ENCODE measurements around the gene NECTIN2.

The NECTIN2 gene

DNA sequence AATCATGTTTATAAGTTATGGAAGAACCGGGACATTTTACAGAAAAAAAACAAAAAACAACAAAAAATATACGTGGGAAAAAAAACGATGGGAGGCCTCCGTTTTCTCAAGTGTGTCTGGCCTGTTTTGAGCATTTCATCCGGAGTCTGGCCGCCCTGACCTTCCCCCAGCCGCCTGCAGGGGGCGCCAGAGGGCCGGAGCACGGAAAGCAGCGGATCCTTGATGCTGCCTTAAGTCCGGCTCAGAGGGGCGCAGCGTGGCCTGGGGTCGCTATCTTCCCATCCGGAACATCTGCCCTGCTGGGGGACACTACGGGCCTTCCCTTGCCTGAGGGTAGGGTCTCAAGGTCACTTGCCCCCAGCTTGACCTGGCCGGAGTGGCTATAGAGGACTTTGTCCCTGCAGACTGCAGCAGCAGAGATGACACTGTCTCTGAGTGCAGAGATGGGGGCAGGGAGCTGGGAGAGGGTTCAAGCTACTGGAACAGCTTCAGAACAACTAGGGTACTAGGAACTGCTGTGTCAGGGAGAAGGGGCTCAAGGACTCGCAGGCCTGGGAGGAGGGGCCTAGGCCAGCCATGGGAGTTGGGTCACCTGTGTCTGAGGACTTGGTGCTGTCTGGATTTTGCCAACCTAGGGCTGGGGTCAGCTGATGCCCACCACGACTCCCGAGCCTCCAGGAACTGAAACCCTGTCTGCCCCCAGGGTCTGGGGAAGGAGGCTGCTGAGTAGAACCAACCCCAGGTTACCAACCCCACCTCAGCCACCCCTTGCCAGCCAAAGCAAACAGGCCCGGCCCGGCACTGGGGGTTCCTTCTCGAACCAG, 57.7 kb downstream of the NECTIN2 start:
- no peak overlapping the region for H3K9ac ChIP-seq (ENCODE audit: low read length)
- no peak overlapping the region for H3K4me3 ChIP-seq (ENCODE audit: low read depth, low read length, poor library complexity, severe bottlenecking)
- no peak overlapping the region for H3K4me2 ChIP-seq (ENCODE audit: low read length)
- no peaks in the 10 kb centered on the region for H4K20me1 ChIP-seq (ENCODE audit: insufficient read depth, low read length)
- no peaks in the 10 kb centered on the region for H3K27me3 ChIP-seq (ENCODE audit: insufficient read depth, low read length)
- H3K4me1 ChIP-seq (ENCODE audit: insufficient read depth, low read length, severe bottlenecking), result peaks cover 4% of the 10 kb centered on the region
- no peak overlapping the region for H3K27ac ChIP-seq (ENCODE audit: low read depth, low read length, poor library complexity, severe bottlenecking)
- TF ChIP-seq EZH2 (IDR thresholded peaks at IDR 0.05; ENCODE audit: borderline replicate concordance, low read length), result no peak
- TF ChIP-seq, protein P1, sequence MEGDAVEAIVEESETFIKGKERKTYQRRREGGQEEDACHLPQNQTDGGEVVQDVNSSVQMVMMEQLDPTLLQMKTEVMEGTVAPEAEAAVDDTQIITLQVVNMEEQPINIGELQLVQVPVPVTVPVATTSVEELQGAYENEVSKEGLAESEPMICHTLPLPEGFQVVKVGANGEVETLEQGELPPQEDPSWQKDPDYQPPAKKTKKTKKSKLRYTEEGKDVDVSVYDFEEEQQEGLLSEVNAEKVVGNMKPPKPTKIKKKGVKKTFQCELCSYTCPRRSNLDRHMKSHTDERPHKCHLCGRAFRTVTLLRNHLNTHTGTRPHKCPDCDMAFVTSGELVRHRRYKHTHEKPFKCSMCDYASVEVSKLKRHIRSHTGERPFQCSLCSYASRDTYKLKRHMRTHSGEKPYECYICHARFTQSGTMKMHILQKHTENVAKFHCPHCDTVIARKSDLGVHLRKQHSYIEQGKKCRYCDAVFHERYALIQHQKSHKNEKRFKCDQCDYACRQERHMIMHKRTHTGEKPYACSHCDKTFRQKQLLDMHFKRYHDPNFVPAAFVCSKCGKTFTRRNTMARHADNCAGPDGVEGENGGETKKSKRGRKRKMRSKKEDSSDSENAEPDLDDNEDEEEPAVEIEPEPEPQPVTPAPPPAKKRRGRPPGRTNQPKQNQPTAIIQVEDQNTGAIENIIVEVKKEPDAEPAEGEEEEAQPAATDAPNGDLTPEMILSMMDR (IDR thresholded peaks at IDR 0.05; ENCODE audit: low read length), result peak; percentile 96
- no peak overlapping the region for H2AFZ ChIP-seq (ENCODE audit: low read length)
- no peaks in the 10 kb centered on the region for H3K9me2 ChIP-seq (ENCODE audit: low read depth, low read length)
- H3K79me2 ChIP-seq (ENCODE audit: insufficient read depth, low read length), result no peaks in the 10 kb centered on the region
- H3F3A ChIP-seq (ENCODE audit: insufficient read depth, low read length), result no peaks in the 10 kb centered on the region
- H3K36me3 ChIP-seq (ENCODE audit: insufficient read depth, low read length), result peaks cover 41% of the 10 kb centered on the region
- no peaks in the 10 kb centered on the region for H3K9me3 ChIP-seq (ENCODE audit: low read length)

DNA sequence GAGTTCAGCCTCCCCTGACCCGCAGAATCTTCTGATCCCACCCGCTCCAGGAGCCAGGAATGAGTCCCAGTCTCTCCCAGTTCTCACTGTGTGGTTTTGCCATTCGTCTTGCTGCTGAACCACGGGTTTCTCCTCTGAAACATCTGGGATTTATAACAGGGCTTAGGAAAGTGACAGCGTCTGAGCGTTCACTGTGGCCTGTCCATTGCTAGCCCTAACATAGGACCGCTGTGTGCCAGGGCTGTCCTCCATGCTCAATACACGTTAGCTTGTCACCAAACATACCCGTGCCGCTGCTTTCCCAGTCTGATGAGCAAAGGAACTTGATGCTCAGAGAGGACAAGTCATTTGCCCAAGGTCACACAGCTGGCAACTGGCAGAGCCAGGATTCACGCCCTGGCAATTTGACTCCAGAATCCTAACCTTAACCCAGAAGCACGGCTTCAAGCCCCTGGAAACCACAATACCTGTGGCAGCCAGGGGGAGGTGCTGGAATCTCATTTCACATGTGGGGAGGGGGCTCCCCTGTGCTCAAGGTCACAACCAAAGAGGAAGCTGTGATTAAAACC, 58.4 kb downstream of the NECTIN2 start:
- no peak overlapping the region for H3K4me2 ChIP-seq (ENCODE audit: low read length)
- no peak overlapping the region for H3K27ac ChIP-seq (ENCODE audit: low read depth, low read length, poor library complexity, severe bottlenecking)
- no peak overlapping the region for H2AFZ ChIP-seq (ENCODE audit: low read length)
- no peak overlapping the region for H3K9ac ChIP-seq (ENCODE audit: low read length)
- no peaks in the 10 kb centered on the region for H3K79me2 ChIP-seq (ENCODE audit: insufficient read depth, low read length)
- H4K20me1 ChIP-seq (ENCODE audit: insufficient read depth, low read length), result no peaks in the 10 kb centered on the region
- H3K4me1 ChIP-seq (ENCODE audit: insufficient read depth, low read length, severe bottlenecking), result peaks cover 4% of the 10 kb centered on the region
- H3K9me3 ChIP-seq (ENCODE audit: low read length), result no peaks in the 10 kb centered on the region
- TF ChIP-seq, protein P1 (IDR thresholded peaks at IDR 0.05; ENCODE audit: low read length), result peak; percentile 44
- no peak for TF ChIP-seq EZH2 (IDR thresholded peaks at IDR 0.05; ENCODE audit: borderline replicate concordance, low read length)
- no peaks in the 10 kb centered on the region for H3K9me2 ChIP-seq (ENCODE audit: low read depth, low read length)
- H3K4me3 ChIP-seq (ENCODE audit: low read depth, low read length, poor library complexity, severe bottlenecking), result no peak overlapping the region
- H3K27me3 ChIP-seq (ENCODE audit: insufficient read depth, low read length), result no peaks in the 10 kb centered on the region
- no peaks in the 10 kb centered on the region for H3F3A ChIP-seq (ENCODE audit: insufficient read depth, low read length)
- peaks cover 37% of the 10 kb centered on the region for H3K36me3 ChIP-seq (ENCODE audit: insufficient read depth, low read length)

DNA sequence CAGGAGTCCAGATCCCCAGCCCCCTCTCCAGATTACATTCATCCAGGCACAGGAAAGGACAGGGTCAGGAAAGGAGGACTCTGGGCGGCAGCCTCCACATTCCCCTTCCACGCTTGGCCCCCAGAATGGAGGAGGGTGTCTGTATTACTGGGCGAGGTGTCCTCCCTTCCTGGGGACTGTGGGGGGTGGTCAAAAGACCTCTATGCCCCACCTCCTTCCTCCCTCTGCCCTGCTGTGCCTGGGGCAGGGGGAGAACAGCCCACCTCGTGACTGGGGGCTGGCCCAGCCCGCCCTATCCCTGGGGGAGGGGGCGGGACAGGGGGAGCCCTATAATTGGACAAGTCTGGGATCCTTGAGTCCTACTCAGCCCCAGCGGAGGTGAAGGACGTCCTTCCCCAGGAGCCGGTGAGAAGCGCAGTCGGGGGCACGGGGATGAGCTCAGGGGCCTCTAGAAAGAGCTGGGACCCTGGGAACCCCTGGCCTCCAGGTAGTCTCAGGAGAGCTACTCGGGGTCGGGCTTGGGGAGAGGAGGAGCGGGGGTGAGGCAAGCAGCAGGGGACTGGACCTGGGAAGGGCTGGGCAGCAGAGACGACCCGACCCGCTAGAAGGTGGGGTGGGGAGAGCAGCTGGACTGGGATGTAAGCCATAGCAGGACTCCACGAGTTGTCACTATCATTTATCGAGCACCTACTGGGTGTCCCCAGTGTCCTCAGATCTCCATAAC, 59.5 kb downstream of the NECTIN2 start, which contains the start of gene APOE:
Gene APOE (plus strand): TSS at position 360 of the 724 bp plus-strand sequence. CDS start 829 bp downstream, outside the sequence.
- no peak within 1 kb of the TSS for H2AFZ ChIP-seq (ENCODE audit: low read length)
- TF ChIP-seq, protein P1 (IDR thresholded peaks at IDR 0.05; ENCODE audit: low read length), result no peak
- TF ChIP-seq EZH2 (IDR thresholded peaks at IDR 0.05; ENCODE audit: borderline replicate concordance, low read length), result no peak
- no peak within 1 kb of the TSS for H3K9ac ChIP-seq (ENCODE audit: low read length)
- H3K79me2 ChIP-seq (ENCODE audit: insufficient read depth, low read length), result no peaks in the 10 kb centered on the region
- H3K4me3 ChIP-seq (ENCODE audit: low read depth, low read length, poor library complexity, severe bottlenecking), result no peak within 1 kb of the TSS
- H3K27me3 ChIP-seq (ENCODE audit: insufficient read depth, low read length), result no peaks in the 10 kb centered on the region
- no peaks in the 10 kb centered on the region for H3F3A ChIP-seq (ENCODE audit: insufficient read depth, low read length)
- H3K27ac ChIP-seq (ENCODE audit: low read depth, low read length, poor library complexity, severe bottlenecking), result no peak within 1 kb of the TSS
- no peaks in the 10 kb centered on the region for H4K20me1 ChIP-seq (ENCODE audit: insufficient read depth, low read length)
- H3K4me2 ChIP-seq (ENCODE audit: low read length), result no peak within 1 kb of the TSS
- H3K4me1 ChIP-seq (ENCODE audit: insufficient read depth, low read length, severe bottlenecking), result peaks cover 4% of the 10 kb centered on the region
- no peaks in the 10 kb centered on the region for H3K9me2 ChIP-seq (ENCODE audit: low read depth, low read length)
- no peaks in the 10 kb centered on the region for H3K9me3 ChIP-seq (ENCODE audit: low read length)
- H3K36me3 ChIP-seq (ENCODE audit: insufficient read depth, low read length), result peaks cover 28% of the 10 kb centered on the region
